Stimulated activated CD4-positive, alpha-beta T cell treated with anti-CD3 and anti-CD28 coated beads, Interleukin-2, amount 100 ng/mL, for 4 hours (primary cell): Measurements from ENCODE around the gene DENND1A.

Experiments used
- DNase-seq: peaks from one replicate; pipeline ENCODE4 v3.0.0-alpha.2; 2020; ENCODE audit warnings: low read depth

Gene DENND1A

GRCh38 chr9:123390337-123391135 is 539.4 kb downstream of the DENND1A start:
- DNase-seq = no peak

- no peak for DNase-seq
These were observed 540.2 kb downstream of the DENND1A start for GRCh38 chr9:123389698-123390097.

- DNase-seq = no peak
These were observed 540.9 kb downstream of the DENND1A start for GRCh38 chr9:123389070-123389469.

GRCh38 chr9:123387686-123388085 is 542.2 kb downstream of the DENND1A start:
- no peak for DNase-seq

GRCh38 chr9:123383512-123384170 is 546.3 kb downstream of the DENND1A start:
- no peak for DNase-seq

DNA sequence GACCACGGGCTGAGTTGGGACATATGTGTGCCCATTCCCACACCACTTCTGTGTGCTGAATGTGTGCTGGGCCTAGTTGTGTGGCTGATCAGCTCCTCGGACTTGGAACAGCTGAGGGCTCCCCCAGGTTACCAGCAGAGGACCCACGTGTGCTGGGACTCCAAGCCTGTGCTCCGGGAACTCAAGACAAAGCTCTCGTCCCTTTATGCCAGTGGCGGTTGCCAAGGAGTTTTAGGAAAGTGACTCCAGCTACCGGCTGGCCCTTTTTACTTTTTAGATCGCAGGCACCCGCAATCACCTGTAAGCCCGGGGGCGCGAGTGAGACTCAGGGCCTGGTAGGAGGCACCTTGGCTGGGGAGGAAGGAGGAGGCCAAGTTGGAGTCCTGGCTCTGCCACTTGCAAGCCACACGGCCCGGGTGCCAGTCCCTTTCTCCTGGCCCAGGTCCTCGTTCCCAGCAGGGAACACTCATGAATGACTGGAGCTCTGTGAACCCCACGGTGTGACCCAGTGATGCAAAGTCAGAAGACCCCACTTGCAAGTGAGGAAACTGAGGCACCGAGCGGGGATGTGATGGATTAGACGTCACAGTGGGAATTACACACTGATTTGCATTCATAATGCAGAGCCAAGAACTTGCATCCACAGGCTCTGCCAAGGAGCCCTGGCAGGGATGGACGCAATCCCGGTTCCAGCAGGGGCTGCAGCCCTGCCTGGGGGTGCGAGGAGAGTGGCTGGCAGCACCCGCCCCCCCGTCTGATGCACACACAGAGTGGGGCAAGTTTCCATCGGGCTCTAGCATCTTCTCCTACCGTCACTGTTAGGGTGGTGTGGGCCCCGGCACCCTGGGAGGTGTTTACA is 547.0 kb downstream of the DENND1A start:
- no peak for DNase-seq

DNA sequence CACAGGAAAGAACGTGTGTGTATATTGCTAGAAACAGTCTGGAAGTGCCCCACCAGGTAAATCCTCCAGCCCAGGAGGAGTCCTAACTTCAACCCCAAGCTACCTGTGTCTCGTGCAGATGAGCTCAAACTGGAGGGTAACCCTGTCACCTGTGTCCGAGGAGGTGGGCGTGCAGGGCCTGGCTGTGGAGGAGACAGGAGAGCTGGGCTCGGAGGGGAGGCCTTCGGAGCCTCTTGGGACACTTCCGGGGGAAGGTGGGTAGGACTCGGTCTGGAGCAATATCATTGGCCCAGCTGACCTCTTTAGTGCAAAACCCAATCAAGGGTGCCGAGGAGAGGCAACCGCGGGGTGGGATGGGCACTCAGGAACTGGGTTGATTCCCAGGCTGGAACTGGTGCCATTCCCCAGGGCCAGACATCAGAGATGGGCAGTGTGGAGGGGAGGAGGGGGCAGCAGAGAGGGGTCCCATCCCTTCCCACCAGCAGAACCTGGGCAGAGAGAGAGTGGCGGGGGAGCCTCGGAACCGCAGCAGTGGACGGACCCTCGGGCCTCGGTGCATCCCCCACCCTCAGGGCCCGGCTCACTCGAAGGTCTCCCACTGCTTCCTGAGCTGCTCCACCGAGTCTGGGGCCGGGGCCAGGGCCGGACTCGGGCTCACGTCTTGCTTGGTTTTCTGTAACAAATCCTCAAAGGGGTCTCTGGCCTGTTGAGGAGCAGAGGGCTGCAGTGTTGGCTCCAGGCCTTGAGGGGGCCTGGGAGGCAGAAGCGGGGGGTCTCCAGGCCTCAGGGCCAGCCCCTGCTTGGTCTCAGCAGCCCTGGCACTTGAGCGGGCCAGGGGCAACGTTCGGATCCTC is 548.8 kb downstream of the DENND1A start:
- DNase-seq = no peak

DNA sequence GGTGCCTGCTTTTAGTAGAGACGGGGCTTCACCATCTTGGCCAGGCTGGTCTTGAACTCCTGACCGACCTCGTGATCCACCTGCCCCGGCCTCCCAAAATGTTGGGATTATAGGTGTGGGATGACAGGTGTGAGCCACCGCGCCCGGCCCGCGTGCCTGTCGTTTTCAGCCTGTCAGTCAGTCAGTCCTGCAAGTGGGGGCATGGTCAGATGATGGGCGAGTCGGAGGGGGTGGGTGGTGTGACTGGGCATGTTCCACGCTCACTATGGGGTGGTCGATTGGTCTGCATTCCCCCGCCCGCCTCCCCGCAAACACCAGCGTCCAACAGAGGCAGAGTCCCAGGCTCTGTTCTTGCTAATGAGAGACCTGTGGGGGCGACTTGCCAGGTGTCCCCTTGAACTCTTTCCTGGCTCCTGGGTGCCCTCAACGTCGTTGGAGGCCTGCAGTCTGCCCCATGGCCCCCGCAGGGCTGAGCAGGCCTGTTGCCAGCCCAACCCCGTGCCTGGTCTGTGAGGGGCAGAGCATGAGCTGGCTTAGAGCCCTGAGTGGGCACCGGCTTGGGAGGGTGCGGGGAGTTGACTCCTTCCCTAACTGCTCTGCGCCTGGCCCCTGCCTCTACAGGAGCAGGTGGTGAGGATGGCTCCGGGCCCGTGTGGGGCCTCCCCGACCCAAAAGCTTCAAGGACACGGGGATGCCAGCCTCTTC is 550.8 kb downstream of the DENND1A start:
- no peak for DNase-seq

- no peak for DNase-seq
These were observed 551.9 kb downstream of the DENND1A start for GRCh38 chr9:123378025-123378424.

- DNase-seq = no peak
These were observed 552.5 kb downstream of the DENND1A start for GRCh38 chr9:123377211-123377971.

DNA sequence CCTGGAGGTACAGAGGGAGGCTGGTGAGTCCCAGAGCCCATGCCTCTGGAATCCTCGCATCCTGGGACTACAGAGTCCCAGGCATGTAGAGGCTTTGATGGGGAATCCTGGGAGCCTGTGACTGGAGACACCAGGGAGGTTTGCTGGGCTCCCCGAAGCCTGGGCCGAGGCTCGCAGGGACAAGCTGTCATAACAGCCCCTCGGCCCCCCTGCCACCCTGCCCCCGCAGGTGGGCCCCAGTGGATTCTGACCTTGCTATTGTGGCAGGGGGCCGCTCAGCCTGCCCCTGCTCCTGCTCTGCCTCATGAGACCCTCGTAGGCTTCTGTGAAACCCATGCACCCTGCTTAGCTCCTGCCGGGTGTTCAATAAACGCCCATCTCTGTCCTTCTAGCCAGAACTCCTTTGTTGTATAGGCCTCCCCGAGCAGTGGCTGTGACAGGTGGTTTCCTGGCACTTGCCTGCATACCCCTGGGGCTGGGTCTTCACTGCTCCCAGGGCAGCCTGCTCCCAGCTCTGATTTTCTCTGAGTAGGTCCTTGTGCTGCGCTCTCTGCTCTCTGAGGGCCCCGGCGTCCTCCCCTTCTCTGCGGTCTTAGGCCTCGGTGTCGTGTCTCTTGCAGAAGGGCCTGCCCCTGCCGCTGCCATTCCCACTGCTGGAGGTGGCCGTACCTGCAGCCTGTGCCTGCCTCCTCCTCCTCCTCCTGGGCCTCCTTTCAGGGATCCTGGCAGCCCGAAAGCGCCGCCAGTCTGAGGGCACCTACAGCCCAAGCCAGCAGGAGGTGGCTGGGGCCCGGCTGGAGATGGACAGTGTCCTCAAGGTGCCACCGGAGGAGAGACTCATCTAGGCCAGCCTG is 553.5 kb downstream of the DENND1A start:
- DNase-seq = no peak

DNA sequence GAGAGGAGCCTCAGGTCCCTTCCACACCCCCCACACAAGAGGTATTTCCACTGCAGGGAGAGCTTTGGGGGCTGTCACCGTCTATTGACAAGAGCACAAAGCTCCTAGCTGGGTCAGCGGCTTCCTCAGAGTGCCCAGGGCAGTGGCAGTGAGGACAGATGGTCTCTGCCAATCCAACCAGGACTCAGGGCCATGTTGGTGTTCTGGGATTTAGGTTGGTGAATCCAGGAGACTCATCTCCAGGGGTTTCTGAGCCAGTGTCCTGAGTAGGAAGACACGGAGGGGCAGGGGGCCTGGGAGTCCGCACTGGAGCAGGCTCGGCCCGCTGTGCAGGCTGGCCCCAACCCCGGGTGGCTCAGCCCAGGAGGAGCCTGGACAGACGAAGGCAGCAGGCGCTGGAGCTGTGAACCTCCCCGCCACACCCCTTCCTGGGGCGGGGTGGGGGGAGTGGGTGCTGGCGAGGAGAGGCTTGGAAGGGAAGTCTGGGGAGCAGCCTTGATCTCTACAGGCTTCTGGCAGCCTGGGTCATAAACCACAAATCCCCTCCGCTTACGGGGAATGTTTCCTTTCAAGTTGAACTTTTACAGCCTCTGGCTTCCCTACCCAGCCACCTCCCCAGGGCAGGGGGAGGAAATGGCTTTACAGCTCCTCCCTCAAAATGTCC is 554.3 kb downstream of the DENND1A start:
- no peak for DNase-seq

- no peak for DNase-seq
These were observed 556.0 kb downstream of the DENND1A start for GRCh38 chr9:123373946-123374345.

DNA sequence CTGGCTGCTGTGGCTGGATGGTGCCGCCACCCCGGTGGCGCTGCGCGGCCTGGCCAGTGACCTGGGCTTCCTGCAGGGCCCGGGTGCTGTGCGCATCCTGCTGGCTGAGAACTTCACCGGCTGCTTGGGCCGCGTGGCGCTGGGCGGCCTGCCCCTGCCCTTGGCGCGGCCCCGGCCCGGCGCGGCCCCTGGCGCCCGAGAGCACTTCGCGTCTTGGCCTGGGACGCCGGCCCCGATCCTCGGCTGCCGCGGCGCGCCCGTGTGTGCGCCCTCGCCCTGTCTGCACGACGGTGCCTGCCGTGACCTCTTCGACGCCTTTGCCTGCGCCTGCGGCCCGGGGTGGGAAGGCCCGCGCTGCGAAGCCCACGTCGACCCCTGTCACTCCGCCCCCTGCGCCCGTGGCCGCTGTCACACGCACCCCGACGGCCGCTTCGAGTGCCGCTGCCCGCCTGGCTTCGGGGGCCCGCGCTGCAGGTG is 556.4 kb downstream of the DENND1A start:
- no peak for DNase-seq

- no peak for DNase-seq
These were observed 557.0 kb downstream of the DENND1A start for GRCh38 chr9:123372766-123373446.

GRCh38 chr9:123371805-123372590 is 557.9 kb downstream of the DENND1A start:
- no peak for DNase-seq

GRCh38 chr9:123371228-123371584 is 558.7 kb downstream of the DENND1A start:
- DNase-seq = no peak
